K562 (cell line): Measurements from ENCODE around the gene URGCP. TPM values are rescaled to one million over a fixed set of nuclear protein-coding genes. Genes with fewer than 3 reads are reported as not detected.

Experiments
- CBX2 ChIP-seq: fragments of 200-600 bp; sonication (generic); IDR thresholded peaks from one replicate; pipeline ENCODE4 v1.6.1; 2012; ENCODE audit warnings: mild to moderate bottlenecking, low read length, inconsistent platforms; ENCODE audit not compliant: insufficient read depth, poor library complexity, severe bottlenecking
- HES1 ChIP-seq: fragments of 450-650 bp; IDR thresholded peaks from 2 replicates; pipeline ENCODE4 v1.6.1; 2016; ENCODE audit warnings: low read depth, mild to moderate bottlenecking, moderate library complexity
- MEF2D ChIP-seq: conservative IDR thresholded peaks from 2 replicates; pipeline ENCODE4 v1.6.1; 2016; ENCODE audit warnings: low read depth, missing genetic modification characterization, missing compliant biosample characterization
- PATZ1 ChIP-seq: fragments of 250-450 bp; sonication (Bioruptor Pico); IDR thresholded peaks from 2 replicates; pipeline ENCODE4 v1.5.0; 2020; ENCODE audit warnings: mild to moderate bottlenecking, borderline replicate concordance
- PBX2 ChIP-seq, 2 experiments: IDR thresholded peaks in 1 of 2; conservative IDR thresholded peaks in 1 of 2; 2 replicates each; pipeline ENCODE4 v1.6.1; 2016; ENCODE audit warnings: low read depth in 2 of 2, mild to moderate bottlenecking in 1 of 2, missing compliant biosample characterization in 1 of 2, missing genetic modification characterization in 1 of 2, moderate library complexity in 1 of 2
- PHF8 ChIP-seq: fragments of 200-600 bp; sonication (generic); IDR thresholded peaks from 2 replicates; pipeline ENCODE4 v1.6.1; 2012; ENCODE audit warnings: mixed run types, mild to moderate bottlenecking, inconsistent platforms, low read length, moderate library complexity, borderline replicate concordance
- POLR2H ChIP-seq: IDR thresholded peaks from 2 replicates; pipeline ENCODE4 v1.6.1; 2016; ENCODE audit warnings: missing genetic modification characterization, low read depth, mild to moderate bottlenecking, control low read depth, missing compliant biosample characterization, moderate library complexity
- SIX5 ChIP-seq, 2 experiments: IDR thresholded peaks; 2 replicates each; pipeline ENCODE4 v1.6.1; 2011; ENCODE audit warnings: low read length in 2 of 2, borderline replicate concordance in 1 of 2, low read depth in 1 of 2, mild to moderate bottlenecking in 1 of 2, moderate library complexity in 1 of 2; ENCODE audit not compliant: insufficient read depth in 1 of 2
- SUPT5H ChIP-seq: fragments of 450-650 bp; IDR thresholded peaks from 2 replicates; pipeline ENCODE4 v1.6.1; 2016
- TSC22D4 ChIP-seq: fragments of 450-650 bp; IDR thresholded peaks from 2 replicates; pipeline ENCODE4 v1.6.1; 2016; ENCODE audit warnings: missing genetic modification characterization, missing biosample characterization, control low read depth
- ZBED1 ChIP-seq: IDR thresholded peaks from 2 replicates; pipeline ENCODE4 v1.6.1; 2014
- ZEB2 ChIP-seq: fragments of 450-650 bp; IDR thresholded peaks from 2 replicates; pipeline ENCODE4 v1.6.1; 2016
- ZNF436 ChIP-seq: fragments of 250-450, 450-650 bp; sonication (Bioruptor Pico); formaldehyde crosslinking; IDR thresholded peaks from 2 replicates; pipeline ENCODE4 v1.7.0; 2020; ENCODE audit warnings: mild to moderate bottlenecking
- ZNF609 ChIP-seq: sonication (generic); formaldehyde crosslinking; IDR thresholded peaks from 2 replicates; pipeline ENCODE4 v1.8.1; 2023; ENCODE audit warnings: missing genetic modification reagents, mild to moderate bottlenecking, borderline replicate concordance
- ZNF780A ChIP-seq: fragments of 250-450 bp; sonication (Bioruptor Pico); IDR thresholded peaks from 2 replicates; pipeline ENCODE4 v1.5.0; 2021; ENCODE audit warnings: mild to moderate bottlenecking
- polyA plus RNA-seq, 8 experiments: library from polyadenylated mRNA; depleted of rRNA in 4 of 8; stranded (reverse) in 5 of 8; unstranded in 3 of 8; fragments of >200 nt; fragmentation: Nextera tagmentation in 2 of 8; fragmentation: Illumina TruSeq in 1 of 8; extraction: Ambion mirVana in 2 of 8; extraction: Trizol in 1 of 8; gene quantifications; 2 replicates each; pipeline versions ENCODE4 v1.2.1 to v1.2.3, GENCODE V29; 2011 to 2014; ENCODE audit warnings: inconsistent platforms in 1 of 8, missing spikeins in 1 of 8
- total RNA-seq, 7 experiments: library from RNA; depleted of rRNA in 6 of 7; stranded (reverse); fragments of >200 nt in 6 of 7; fragmentation: Illumina TruSeq in 2 of 7; extraction: Trizol in 2 of 7; gene quantifications; 2 replicates each; pipeline versions ENCODE4 v1.2.1 to v1.2.3, GENCODE V29; 2011 to 2021; ENCODE audit warnings: low replicate concordance in 1 of 7

The URGCP gene
- total and polyA plus RNA-seq, 9 of the 15 experiments (the other 6 are each of a cell fraction or from before 2014, with no cell fraction given): 1.7 to 25.8 (median 12.5) TPM

- TF ChIP-seq SUPT5H (peak; percentile 95), SIX5 (IDR thresholded peaks at IDR 0.05; ENCODE audit: borderline replicate concordance in 1 of 2, insufficient read depth in 1 of 2, low read depth in 1 of 2, low read length in 2 of 2) (no peak), ZNF780A (CRISPR knock-in tag) (no peak), PHF8 (peak; percentile 100), TSC22D4 (tag) (no peak), HES1 (no peak), POLR2H (tag) (peak; percentile 91), ZNF609 (CRISPR knock-in tag) (no peak), CBX2 (no peak), ZBED1 (no peak), PBX2 (CRISPR knock-in tag; IDR thresholded peaks at IDR 0.05; ENCODE audit: low read depth) (no peak), PBX2 (tag; conservative IDR thresholded peaks at IDR 0.05; ENCODE audit: low read depth) (no peak), MEF2D (tag) (no peak), PATZ1 (CRISPR knock-in tag) (no peak), ZNF436 (CRISPR knock-in tag) (no peak), ZEB2 (peak; percentile 77)
These were observed 19.8 kb upstream of the URGCP start, which contains the start of gene UBE2D4 (continued) for GRCh38 chr7:43925984-43926797.
